Suppressor macrophage treated with lipopolysaccharide for 4 hours (primary cell): ENCODE results near the gene IRGC.
"Not testable (repeated sequence)": the region's sequence is repeated elsewhere in the genome, so short reads cannot be mapped to it uniquely, and the experiment has no call there.

Experiments used
- DNase-seq: peaks from one replicate; pipeline ENCODE4 v3.0.0-alpha.2; 2020

The IRGC gene, protein sequence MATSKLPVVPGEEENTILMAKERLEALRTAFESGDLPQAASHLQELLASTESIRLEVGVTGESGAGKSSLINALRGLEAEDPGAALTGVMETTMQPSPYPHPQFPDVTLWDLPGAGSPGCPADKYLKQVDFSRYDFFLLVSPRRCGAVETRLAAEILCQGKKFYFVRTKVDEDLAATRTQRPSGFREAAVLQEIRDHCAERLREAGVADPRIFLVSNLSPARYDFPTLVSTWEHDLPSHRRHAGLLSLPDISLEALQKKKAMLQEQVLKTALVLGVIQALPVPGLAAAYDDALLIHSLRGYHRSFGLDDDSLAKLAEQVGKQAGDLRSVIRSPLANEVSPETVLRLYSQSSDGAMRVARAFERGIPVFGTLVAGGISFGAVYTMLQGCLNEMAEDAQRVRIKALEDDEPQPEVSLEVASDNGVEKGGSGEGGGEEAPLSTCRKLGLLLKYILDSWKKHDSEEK

DNA sequence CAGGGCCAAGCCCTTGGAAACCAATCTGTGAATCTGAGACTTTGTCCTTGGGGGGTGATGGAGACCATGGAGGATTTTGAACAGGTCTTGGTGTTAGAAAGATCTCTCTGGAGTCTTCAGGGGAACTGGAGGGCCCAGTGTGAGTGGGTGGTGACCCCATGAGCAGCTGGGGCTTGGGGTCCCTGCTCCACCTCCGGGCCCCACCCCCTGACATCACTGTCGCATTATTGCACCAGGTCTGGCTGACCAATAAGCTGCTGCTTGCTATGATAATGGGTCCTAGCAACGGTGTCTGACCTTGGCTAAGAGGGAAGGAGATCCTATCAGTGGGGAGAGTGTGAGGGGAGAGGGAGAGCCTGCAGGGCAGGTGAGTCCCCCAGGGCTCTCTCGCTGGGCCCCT is at the start of gene IRGC:
Gene IRGC, plus strand, starts transcription at position 301 of the 400 bp plus-strand sequence. CDS start 2,483 bp downstream, outside the sequence.
- DNase-seq = no peak

GRCh38 chr19:43667126-43667875 is 48.6 kb upstream of the IRGC start:
- DNase-seq = no peak

- DNase-seq = no peak
These were observed 47.9 kb upstream of the IRGC start for GRCh38 chr19:43667876-43668405.

DNA sequence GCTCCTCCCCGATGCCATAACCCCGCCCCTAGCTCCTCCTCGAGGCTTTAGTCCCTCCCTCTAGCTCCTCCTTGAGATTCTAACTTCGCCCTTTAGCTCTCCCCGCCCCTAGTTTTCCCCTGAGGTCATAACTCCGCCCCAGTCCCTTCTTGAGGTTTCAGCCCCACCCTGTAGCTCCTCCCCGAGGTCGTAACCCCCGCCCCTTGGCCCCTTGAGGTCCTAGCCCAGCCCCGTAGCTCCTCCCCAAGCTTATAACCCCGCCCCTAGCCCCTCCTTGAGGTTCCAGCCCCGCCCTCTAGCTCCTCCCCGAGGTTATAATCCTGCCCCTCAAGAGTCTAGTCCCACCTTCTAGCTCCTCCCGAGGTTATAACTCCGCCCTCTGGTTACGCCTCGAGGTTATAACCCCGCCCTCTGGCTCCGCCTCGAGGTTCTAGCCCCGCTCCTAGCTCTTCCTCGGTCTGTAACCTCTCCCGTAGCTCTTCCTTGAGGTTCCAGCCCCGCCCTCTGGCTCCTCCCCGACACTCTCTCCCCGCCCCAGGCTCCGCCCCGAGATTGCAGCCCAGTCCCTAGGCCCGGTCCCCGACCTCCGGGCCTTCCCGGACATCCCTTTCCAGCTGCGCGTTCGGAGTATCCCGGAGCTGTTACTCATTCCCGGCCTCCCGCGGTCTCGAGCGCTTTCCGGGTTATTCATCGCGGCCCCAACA is 47.3 kb upstream of the IRGC start:
- peak; percentile 100 for DNase-seq

- no peak for DNase-seq
These were observed 43.7 kb upstream of the IRGC start for GRCh38 chr19:43672061-43672679.

DNA sequence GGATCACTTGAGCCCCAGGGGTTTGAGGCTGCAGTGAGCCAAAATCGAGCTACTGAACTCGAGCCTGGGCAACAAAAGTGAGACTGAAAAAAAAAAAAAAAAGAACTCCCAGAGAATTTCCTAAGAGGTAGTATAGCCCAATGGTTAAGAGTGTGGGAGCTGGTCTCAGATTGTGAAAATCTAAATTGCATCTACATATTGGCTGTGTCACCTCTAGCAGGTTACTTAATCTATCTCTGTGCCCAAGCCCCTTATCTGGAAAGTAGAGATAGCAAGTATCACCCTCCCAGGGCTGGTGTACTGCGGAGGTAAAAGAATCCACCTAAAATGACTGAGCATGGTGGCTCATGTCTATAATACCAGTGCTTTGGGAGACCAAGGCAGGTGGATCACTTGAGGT is 42.2 kb upstream of the IRGC start:
- no peak for DNase-seq

GRCh38 chr19:43674183-43674582 is 41.7 kb upstream of the IRGC start:
- peak; percentile 96 for DNase-seq

DNA sequence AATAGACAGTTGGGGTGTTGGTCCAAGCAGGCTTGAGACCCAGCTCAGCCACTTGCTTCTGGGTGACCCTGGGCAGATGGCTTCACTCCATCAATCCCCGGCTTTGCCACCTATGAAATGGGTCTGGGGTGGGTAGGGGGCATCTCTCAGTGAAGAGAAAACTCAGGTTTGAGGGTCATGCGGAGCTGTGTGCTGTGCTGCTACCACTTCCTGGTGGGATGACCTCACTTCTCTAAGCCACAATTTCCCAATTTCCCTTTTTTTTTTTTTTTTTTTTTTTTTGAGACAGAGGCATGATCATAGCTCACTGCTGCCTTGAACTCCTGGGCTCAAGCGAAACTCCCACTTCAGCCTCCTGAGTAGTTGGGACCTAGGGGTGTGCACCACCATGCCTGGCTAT is 41.3 kb upstream of the IRGC start:
- DNase-seq = peak; percentile 85

- peak; percentile 73 for DNase-seq
These were observed 40.5 kb upstream of the IRGC start for GRCh38 chr19:43675269-43675879.

DNA sequence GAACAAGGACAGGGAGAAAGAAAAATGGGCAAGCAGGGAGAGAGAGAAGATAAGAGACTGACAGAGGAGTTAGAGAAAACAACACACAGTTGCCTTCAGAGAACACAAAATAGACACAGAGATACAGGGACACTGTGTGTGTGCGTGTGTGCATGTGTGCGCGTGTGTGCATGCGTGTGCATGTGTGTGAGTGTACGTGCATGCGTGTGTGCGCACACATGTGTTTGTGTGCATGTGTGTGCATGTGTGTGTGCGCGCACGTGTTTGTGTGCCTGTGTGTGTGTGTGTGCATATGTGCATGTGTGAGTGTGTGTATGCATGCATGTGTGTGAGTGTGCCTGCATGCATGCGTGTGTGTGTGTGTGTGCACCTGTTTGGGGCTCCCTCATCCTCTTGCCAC is 40.0 kb upstream of the IRGC start:
- no peak for DNase-seq

- DNase-seq = no peak
These were observed 37.2 kb upstream of the IRGC start for GRCh38 chr19:43678512-43679261.

- DNase-seq = peak; percentile 71
These were observed 34.1 kb upstream of the IRGC start for GRCh38 chr19:43681821-43682220.

DNA sequence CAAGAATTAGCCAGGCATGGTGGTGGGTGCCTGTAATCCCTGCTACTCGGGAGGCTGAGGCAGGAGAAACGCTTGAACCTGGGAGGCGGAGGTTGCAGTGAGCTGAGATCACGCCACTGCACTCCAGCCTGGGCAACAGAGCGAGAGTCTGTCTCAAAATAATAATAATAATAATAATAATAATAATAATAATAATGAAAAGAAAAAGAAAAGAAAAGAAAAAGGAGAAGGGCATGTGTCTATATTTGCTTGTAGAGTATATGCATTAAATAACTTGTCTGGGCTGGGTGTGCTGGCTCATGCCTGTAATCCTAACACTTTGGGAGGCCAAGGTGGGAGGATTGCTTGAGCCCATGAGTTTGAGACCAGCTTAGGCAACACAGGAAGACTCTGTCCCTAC is 33.6 kb upstream of the IRGC start:
- DNase-seq = not testable (repeated sequence)

GRCh38 chr19:43682824-43683661 is 32.8 kb upstream of the IRGC start:
- DNase-seq = no peak

DNA sequence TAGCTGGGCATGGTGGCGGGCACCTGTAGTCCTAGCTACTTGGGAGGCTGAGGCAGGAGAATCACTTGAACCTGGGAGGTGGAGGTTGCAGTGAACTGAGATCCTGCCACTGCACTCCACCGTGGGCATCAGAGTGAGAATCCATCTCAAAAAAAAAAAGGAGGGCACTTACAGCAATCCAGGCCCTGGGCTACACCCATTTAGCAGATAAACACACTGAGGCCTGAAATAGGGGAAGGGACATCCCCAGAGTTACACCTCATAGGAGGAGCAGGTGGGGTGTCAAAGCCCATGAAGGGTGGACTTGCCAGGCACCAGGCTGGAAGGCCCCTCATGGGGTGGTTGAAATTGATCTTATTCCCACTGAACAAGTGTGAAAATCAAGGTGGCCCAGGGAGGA is 32.0 kb upstream of the IRGC start:
- no peak for DNase-seq

GRCh38 chr19:43684326-43684725 is 31.6 kb upstream of the IRGC start:
- no peak for DNase-seq

GRCh38 chr19:43687660-43687997 is 28.2 kb upstream of the IRGC start:
- DNase-seq = no peak

- DNase-seq = peak; percentile 72
These were observed 27.7 kb upstream of the IRGC start for GRCh38 chr19:43688059-43688701.

DNA sequence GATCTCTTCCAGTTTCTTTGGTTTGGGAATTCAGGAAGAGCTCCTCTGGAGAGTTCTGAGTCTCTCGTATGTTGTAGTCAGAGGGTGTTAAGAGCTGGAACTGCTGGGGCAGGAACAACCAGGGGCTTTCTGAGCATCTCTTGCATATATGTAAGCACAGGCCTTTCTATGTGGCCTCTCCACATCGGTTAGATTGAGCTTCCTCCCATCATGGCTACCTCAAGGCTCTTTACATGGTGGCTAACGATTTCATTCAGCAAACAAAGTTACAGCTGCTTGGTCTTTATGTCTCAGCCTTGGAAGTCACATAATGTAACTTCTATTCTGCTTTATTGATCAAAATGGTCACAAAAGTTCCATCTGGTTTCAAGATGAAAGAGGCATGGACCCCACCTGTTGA is 25.4 kb upstream of the IRGC start:
- DNase-seq = no peak

- no peak for DNase-seq
These were observed 25.0 kb upstream of the IRGC start for GRCh38 chr19:43690890-43691289.
